WTC11 (cell line): Measurements from ENCODE around the gene LGALS1. TPM values are rescaled to one million over a fixed set of nuclear protein-coding genes. Genes with fewer than 3 reads are reported as not detected.

Source experiments
- ATAC-seq: fragments of 200-7000 bp; cut with Tn5 transposase; 2 replicates; pipeline ENCODE4 v1.10.0; 2021; ENCODE audit warnings: mild to moderate bottlenecking, moderate library complexity
- CTCF ChIA-PET: fragments of 300-600 bp; sonication (Branson Sonifier 250); formaldehyde crosslinking; loops from one replicate; lab custom pipeline; 2021; ENCODE audit warnings: antibody characterized with exemption; lab: Charles Lee
- POLR2A ChIA-PET: fragments of 350-600 bp; sonication (Branson Sonifier 250); formaldehyde crosslinking; loops from one replicate; lab custom pipeline; 2021; ENCODE audit warnings: antibody characterized with exemption; lab: Charles Lee
- DNase-seq: peaks from one replicate; pipeline ENCODE4 v3.0.0; 2021; ENCODE audit warnings: low spot score
- H3K27ac Mint-ChIP-seq: 2 replicates; pipeline ENCODE4 v1.8.0; 2021; ENCODE audit warnings: mixed read lengths
- H3K27me3 Mint-ChIP-seq: 2 replicates; pipeline ENCODE4 v1.8.0; 2021; ENCODE audit warnings: low read depth, mild to moderate bottlenecking, moderate library complexity, mixed read lengths
- H3K36me3 Mint-ChIP-seq: 2 replicates; pipeline ENCODE4 v1.8.0; 2021; ENCODE audit warnings: mixed read lengths
- H3K4me1 Mint-ChIP-seq: 2 replicates; pipeline ENCODE4 v1.8.0; 2022; ENCODE audit warnings: mixed read lengths
- H3K4me3 Mint-ChIP-seq: 2 replicates; pipeline ENCODE4 v1.8.0; 2021; ENCODE audit warnings: mild to moderate bottlenecking, moderate library complexity, mixed read lengths
- H3K9me3 Mint-ChIP-seq: 2 replicates; pipeline ENCODE4 v1.8.0; 2021; ENCODE audit warnings: mixed read lengths
- AR ChIP-seq: fragments of 250-450 bp; sonication (Bioruptor Pico); IDR thresholded peaks from 2 replicates; pipeline ENCODE4 v1.9.0; 2021; ENCODE audit warnings: mild to moderate bottlenecking
- ERG ChIP-seq: fragments of 250-450 bp; sonication (Bioruptor Pico); IDR thresholded peaks from 2 replicates; pipeline ENCODE4 v1.8.0; 2021; ENCODE audit warnings: mild to moderate bottlenecking
- GABPB1 ChIP-seq: sonication (generic); formaldehyde crosslinking; IDR thresholded peaks from 2 replicates; pipeline ENCODE4 v1.8.1; 2023; ENCODE audit warnings: mild to moderate bottlenecking, missing genetic modification reagents
- HMGA2 ChIP-seq: fragments of 250-450 bp; sonication (Bioruptor Pico); IDR thresholded peaks from 2 replicates; pipeline ENCODE4 v1.4.0; 2021; ENCODE audit warnings: mild to moderate bottlenecking, moderate library complexity
- MAX ChIP-seq: sonication (generic); formaldehyde crosslinking; IDR thresholded peaks from 2 replicates; pipeline ENCODE4 v1.8.0; 2022; ENCODE audit warnings: mild to moderate bottlenecking, missing genetic modification reagents
- MLX ChIP-seq: sonication (generic); formaldehyde crosslinking; IDR thresholded peaks from 2 replicates; pipeline ENCODE4 v1.8.1; 2023; ENCODE audit warnings: mild to moderate bottlenecking, missing genetic modification reagents, moderate library complexity
- MYBL2 ChIP-seq: sonication (generic); formaldehyde crosslinking; IDR thresholded peaks from 2 replicates; pipeline ENCODE4 v1.8.1; 2023; ENCODE audit warnings: mild to moderate bottlenecking, moderate library complexity, missing genetic modification reagents
- RORB ChIP-seq: fragments of 250-450 bp; sonication (Bioruptor Pico); IDR thresholded peaks from 2 replicates; pipeline ENCODE4 v1.9.0; 2021; ENCODE audit warnings: mild to moderate bottlenecking
- SMAD4 ChIP-seq: sonication (generic); formaldehyde crosslinking; IDR thresholded peaks from 2 replicates; pipeline ENCODE4 v1.8.0; 2022; ENCODE audit warnings: mild to moderate bottlenecking, missing genetic modification reagents
- TCF7 ChIP-seq: sonication (generic); formaldehyde crosslinking; IDR thresholded peaks from 2 replicates; pipeline ENCODE4 v1.8.0; 2022; ENCODE audit warnings: mild to moderate bottlenecking, low read depth, missing genetic modification reagents, moderate library complexity
- ZBTB43 ChIP-seq: sonication (generic); formaldehyde crosslinking; IDR thresholded peaks from 2 replicates; pipeline ENCODE4 v1.8.1; 2023; ENCODE audit warnings: mild to moderate bottlenecking, missing genetic modification reagents
- ZNF232 ChIP-seq: sonication (generic); formaldehyde crosslinking; IDR thresholded peaks from 2 replicates; pipeline ENCODE4 v1.8.0; 2022; ENCODE audit warnings: mild to moderate bottlenecking, missing genetic modification reagents
- ZNF423 ChIP-seq: fragments of 250-450 bp; sonication (Bioruptor Pico); IDR thresholded peaks from 2 replicates; pipeline ENCODE4 v2.1.2; 2022; ENCODE audit warnings: mild to moderate bottlenecking, moderate library complexity
- ZNF425 ChIP-seq: fragments of 250-450 bp; sonication (Bioruptor Pico); conservative IDR thresholded peaks from 2 replicates; pipeline ENCODE4 v1.9.0; 2021; ENCODE audit warnings: mild to moderate bottlenecking
- ZNF512 ChIP-seq: sonication (generic); formaldehyde crosslinking; IDR thresholded peaks from 2 replicates; pipeline ENCODE4 v1.8.1; 2022; ENCODE audit warnings: missing genetic modification reagents, borderline replicate concordance
- ZSCAN18 ChIP-seq: fragments of 250-450 bp; sonication (Bioruptor Pico); IDR thresholded peaks from 2 replicates; pipeline ENCODE4 v2.1.2; 2022; ENCODE audit warnings: mild to moderate bottlenecking, moderate library complexity
- total RNA-seq: library from RNA; stranded (reverse); gene quantifications from 3 replicates; pipeline ENCODE4 v1.2.3, GENCODE V29; 2021

Gene LGALS1
- total RNA-seq, 1 experiment from 2014 or later = 17.3 TPM

GRCh38 chr22:37659066-37659896 is 16.2 kb upstream of the LGALS1 start (continued):
- TF ChIP-seq ZNF425 (no peak), ZSCAN18 (no peak), GABPB1 (CRISPR knock-in tag) (peak; percentile 63), TCF7 (CRISPR knock-in tag) (no peak)

- Mint-ChIP-seq H3K36me3 (peaks cover 3% of the 10 kb centered on the region; the same call in 1 of the 2 replicates), H3K27ac (no peak overlapping the region), H3K27me3 (no peaks in the 10 kb centered on the region), H3K4me1 (peaks cover 29% of the 10 kb centered on the region), H3K9me3 (no peaks in the 10 kb centered on the region), H3K4me3 (peak overlapping the region; percentile 77)
- ChIA-PET CTCF (interaction anchor here (0.6 to 12.1 kb wide), 8 partner anchors 11 to 52 kb away, joined by 3 to 161 read pairs (median 4); partner anchors contain the start of genes GGA1, SH3BP1 and TRIOBP), POLR2A (no interaction called here)
- ATAC-seq = no peak
- no peak for TF ChIP-seq MLX
- TF ChIP-seq ZNF232 (CRISPR knock-in tag) = no peak
- no peak for TF ChIP-seq ZBTB43 (CRISPR knock-in tag)
- TF ChIP-seq MYBL2 (CRISPR knock-in tag) = no peak
- TF ChIP-seq ZNF423 (CRISPR knock-in tag) = no peak
- no peak for TF ChIP-seq RORB (CRISPR knock-in tag)
- TF ChIP-seq ZNF512 (CRISPR knock-in tag) = no peak
- TF ChIP-seq ERG (CRISPR knock-in tag) = no peak
- TF ChIP-seq HMGA2 (CRISPR knock-in tag) = no peak
- TF ChIP-seq SMAD4 (CRISPR knock-in tag) = no peak
- no peak for TF ChIP-seq MAX (CRISPR knock-in tag)
- no peak for TF ChIP-seq AR (CRISPR knock-in tag)
- no peak for DNase-seq
These were observed 15.3 kb upstream of the LGALS1 start for GRCh38 chr22:37659897-37660708.
